ENCODE data around the gene LAT.
A peak's percentile ranks its signal among the peaks of the same experiment; 100 is the strongest.
"Not testable (repeated sequence)": the region's sequence is repeated elsewhere in the genome, so short reads cannot be mapped to it uniquely, and the experiment has no call there.

LAT gene

DNA sequence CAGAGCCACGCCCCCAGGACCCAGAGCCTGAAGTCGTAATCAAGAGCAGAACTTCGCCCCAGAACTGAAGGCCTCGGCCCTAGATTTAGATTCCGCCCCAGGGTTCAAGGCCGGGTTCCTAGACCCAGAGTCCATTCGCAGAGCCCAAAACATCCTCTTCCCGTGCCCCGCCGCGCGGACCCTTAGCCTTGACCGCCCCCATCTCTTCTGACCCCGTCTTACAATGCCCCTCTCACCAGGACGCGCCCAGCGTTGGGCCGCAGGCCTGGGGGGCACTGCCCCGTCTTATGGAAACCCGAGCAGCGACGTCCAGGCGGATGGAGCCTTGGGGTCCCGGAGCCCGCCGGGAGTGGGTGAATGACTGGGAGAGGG is 48.1 kb upstream of the LAT start:
- H3K4me3 ChIP-seq (replicated peaks; ENCODE audit: insufficient read depth, low read length), result peak overlapping the region; percentile 5; the same call in 1 of the 2 replicates
- H3K27me3 ChIP-seq (ENCODE audit: insufficient read depth, poor library complexity, severe bottlenecking), result no peaks in the 10 kb centered on the region
- TF ChIP-seq, protein P1, sequence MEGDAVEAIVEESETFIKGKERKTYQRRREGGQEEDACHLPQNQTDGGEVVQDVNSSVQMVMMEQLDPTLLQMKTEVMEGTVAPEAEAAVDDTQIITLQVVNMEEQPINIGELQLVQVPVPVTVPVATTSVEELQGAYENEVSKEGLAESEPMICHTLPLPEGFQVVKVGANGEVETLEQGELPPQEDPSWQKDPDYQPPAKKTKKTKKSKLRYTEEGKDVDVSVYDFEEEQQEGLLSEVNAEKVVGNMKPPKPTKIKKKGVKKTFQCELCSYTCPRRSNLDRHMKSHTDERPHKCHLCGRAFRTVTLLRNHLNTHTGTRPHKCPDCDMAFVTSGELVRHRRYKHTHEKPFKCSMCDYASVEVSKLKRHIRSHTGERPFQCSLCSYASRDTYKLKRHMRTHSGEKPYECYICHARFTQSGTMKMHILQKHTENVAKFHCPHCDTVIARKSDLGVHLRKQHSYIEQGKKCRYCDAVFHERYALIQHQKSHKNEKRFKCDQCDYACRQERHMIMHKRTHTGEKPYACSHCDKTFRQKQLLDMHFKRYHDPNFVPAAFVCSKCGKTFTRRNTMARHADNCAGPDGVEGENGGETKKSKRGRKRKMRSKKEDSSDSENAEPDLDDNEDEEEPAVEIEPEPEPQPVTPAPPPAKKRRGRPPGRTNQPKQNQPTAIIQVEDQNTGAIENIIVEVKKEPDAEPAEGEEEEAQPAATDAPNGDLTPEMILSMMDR (IDR thresholded peaks at IDR 0.05; ENCODE audit: insufficient read depth, low read length), result no peak
- no peak for TF ChIP-seq POLR2AphosphoS5 (IDR thresholded peaks at IDR 0.05; ENCODE audit: low read depth)
- no peak for TF ChIP-seq SPI1 (IDR thresholded peaks at IDR 0.05; ENCODE audit: borderline replicate concordance, low read depth)
- TF ChIP-seq, protein P2, sequence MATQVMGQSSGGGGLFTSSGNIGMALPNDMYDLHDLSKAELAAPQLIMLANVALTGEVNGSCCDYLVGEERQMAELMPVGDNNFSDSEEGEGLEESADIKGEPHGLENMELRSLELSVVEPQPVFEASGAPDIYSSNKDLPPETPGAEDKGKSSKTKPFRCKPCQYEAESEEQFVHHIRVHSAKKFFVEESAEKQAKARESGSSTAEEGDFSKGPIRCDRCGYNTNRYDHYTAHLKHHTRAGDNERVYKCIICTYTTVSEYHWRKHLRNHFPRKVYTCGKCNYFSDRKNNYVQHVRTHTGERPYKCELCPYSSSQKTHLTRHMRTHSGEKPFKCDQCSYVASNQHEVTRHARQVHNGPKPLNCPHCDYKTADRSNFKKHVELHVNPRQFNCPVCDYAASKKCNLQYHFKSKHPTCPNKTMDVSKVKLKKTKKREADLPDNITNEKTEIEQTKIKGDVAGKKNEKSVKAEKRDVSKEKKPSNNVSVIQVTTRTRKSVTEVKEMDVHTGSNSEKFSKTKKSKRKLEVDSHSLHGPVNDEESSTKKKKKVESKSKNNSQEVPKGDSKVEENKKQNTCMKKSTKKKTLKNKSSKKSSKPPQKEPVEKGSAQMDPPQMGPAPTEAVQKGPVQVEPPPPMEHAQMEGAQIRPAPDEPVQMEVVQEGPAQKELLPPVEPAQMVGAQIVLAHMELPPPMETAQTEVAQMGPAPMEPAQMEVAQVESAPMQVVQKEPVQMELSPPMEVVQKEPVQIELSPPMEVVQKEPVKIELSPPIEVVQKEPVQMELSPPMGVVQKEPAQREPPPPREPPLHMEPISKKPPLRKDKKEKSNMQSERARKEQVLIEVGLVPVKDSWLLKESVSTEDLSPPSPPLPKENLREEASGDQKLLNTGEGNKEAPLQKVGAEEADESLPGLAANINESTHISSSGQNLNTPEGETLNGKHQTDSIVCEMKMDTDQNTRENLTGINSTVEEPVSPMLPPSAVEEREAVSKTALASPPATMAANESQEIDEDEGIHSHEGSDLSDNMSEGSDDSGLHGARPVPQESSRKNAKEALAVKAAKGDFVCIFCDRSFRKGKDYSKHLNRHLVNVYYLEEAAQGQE (IDR thresholded peaks at IDR 0.05; ENCODE audit: insufficient replicate concordance, low read depth), result no peak
- TF ChIP-seq GABPA (IDR thresholded peaks at IDR 0.05; ENCODE audit: low read depth), result no peak
- no peak overlapping the region for H3K27ac ChIP-seq (replicated peaks)
- no peak for DNase-seq (ENCODE audit: low read depth in 1 of 2, low spot score in 1 of 2)

DNA sequence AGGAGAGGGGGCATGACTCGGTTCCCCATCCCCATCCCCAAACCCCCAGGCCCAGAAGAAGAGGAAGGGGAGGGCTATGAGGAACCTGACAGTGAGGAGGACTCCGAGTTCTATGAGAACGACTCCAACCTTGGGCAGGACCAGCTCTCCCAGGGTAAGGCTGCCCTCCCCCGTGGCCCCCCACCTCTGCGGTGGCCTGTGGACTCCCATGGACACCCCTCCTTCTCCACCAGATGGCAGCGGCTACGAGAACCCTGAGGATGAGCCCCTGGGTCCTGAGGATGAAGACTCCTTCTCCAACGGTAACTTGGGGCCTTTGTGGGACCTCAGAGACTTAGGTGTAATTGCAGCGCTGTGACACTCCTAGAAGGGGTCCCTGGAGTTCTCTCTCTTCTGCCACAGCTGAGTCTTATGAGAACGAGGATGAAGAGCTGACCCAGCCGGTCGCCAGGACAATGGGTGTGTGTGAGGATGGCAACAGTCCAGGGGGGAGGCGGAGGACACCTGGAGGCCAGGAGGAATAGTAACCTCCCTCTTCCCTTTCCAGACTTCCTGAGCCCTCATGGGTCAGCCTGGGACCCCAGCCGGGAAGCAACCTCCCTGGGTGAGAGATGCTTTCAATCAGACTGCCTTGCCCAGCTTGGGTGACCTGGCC is 47.5 kb upstream of the LAT start:
- DNase-seq (ENCODE audit: low read depth in 1 of 2, low spot score in 1 of 2), result no peak
- Histone ChIP-seq H3K27ac (replicated peaks) (no peak overlapping the region), H3K27me3 (ENCODE audit: insufficient read depth, poor library complexity, severe bottlenecking) (no peaks in the 10 kb centered on the region), H3K4me3 (replicated peaks; ENCODE audit: insufficient read depth, low read length) (no peak overlapping the region)
- TF ChIP-seq POLR2AphosphoS5 (IDR thresholded peaks at IDR 0.05; ENCODE audit: low read depth) (no peak), GABPA (IDR thresholded peaks at IDR 0.05; ENCODE audit: low read depth) (no peak), SPI1 (IDR thresholded peaks at IDR 0.05; ENCODE audit: borderline replicate concordance, low read depth) (no peak)
- TF ChIP-seq, protein P2 (IDR thresholded peaks at IDR 0.05; ENCODE audit: insufficient replicate concordance, low read depth), result no peak
- TF ChIP-seq, protein P1 (IDR thresholded peaks at IDR 0.05; ENCODE audit: insufficient read depth, low read length), result no peak

DNA sequence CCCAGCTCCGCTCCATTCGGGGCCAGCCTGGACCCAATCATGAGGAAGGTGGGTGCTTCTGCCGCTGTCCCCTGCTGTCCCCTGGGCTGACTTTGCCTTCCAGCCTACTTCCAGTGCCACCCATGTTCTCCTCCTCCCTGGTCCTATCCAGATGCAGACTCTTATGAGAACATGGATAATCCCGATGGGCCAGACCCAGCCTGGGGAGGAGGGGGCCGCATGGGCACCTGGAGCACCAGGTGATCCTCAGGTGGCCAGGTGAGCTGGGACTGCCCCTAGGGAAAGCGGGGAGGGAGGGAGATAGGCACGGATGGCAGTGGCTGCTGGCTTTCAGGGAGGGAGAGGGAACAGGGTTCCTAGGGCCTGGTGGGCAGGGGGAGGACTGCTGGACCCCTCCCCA is 46.1 kb upstream of the LAT start:
- H3K27ac ChIP-seq (replicated peaks), result no peak overlapping the region
- no peaks in the 10 kb centered on the region for H3K27me3 ChIP-seq (ENCODE audit: insufficient read depth, poor library complexity, severe bottlenecking)
- no peak for DNase-seq (ENCODE audit: low read depth in 1 of 2, low spot score in 1 of 2)
- TF ChIP-seq, protein P1 (IDR thresholded peaks at IDR 0.05; ENCODE audit: insufficient read depth, low read length), result no peak
- TF ChIP-seq, protein P2 (IDR thresholded peaks at IDR 0.05; ENCODE audit: insufficient replicate concordance, low read depth), result no peak
- TF ChIP-seq SPI1 (IDR thresholded peaks at IDR 0.05; ENCODE audit: borderline replicate concordance, low read depth) (no peak), GABPA (IDR thresholded peaks at IDR 0.05; ENCODE audit: low read depth) (no peak), POLR2AphosphoS5 (IDR thresholded peaks at IDR 0.05; ENCODE audit: low read depth) (no peak)
- no peak overlapping the region for H3K4me3 ChIP-seq (replicated peaks; ENCODE audit: insufficient read depth, low read length)

DNA sequence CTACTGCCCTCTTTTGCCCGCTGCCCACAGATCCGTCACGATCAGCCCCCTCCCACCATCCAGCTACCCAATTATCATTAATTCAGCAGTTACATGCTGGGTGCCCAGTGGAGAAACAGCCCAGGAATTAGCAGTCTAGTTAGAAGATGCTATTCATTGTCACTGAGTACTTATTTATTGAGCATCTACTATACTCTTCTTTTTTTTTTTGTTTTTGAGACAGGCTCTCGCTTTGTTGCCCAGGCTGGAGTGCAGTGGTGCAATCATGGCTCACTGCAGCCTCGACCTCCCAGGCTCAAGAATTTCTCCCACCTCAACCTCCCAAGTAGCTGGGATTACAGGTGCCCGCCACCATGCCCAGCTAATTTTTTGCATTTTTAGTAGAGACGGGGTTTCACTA is 45.0 kb upstream of the LAT start:
- H3K27ac ChIP-seq (replicated peaks); H3K27me3 ChIP-seq (ENCODE audit: insufficient read depth, poor library complexity, severe bottlenecking); H3K4me3 ChIP-seq (replicated peaks; ENCODE audit: insufficient read depth, low read length); DNase-seq (ENCODE audit: low read depth in 1 of 2, low spot score in 1 of 2): not testable (repeated sequence)

All from HL-60 (cell line).